ENCODE results near the gene CPEB2. TPM values are rescaled to one million over a fixed set of nuclear protein-coding genes. Genes with fewer than 3 reads are reported as not detected.

CPEB2 gene
- total and polyA plus RNA-seq, 3 donors from 2014 or later, result 76.6 to 95.6 (median 93.6) TPM

DNA sequence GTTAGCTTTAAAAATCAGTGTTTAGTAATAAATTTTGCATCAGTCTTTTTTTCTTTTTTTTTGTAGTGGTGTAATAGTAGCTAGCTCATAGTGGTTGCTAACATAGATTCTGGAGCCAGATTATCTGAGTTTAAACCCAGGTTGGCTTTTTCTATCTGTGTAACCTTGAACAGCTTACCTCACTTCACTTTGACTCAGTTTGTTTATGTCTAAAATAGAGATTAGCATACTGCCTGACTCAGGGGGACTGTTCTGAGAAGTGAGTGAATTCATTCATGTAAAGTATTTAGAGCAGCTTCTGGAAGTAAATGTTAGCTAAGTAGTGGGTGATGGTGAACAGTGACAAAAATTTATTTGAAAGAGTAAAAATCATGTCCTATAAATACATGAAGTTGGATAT is 32.9 kb downstream of the CPEB2 start:
- Histone ChIP-seq H3K4me1 (no peaks in the 10 kb centered on the region), H3K27ac (peak overlapping the region in 1 of 2 donors; percentile 38), H3K27me3 (no peaks in the 10 kb centered on the region), H3K36me3 (ENCODE audit: low read depth, missing control alignments) (no peaks in the 10 kb centered on the region), H3K9me3 (no peaks in the 10 kb centered on the region), H3K4me3 (no peak overlapping the region)
- DNase-seq, result no peak
- intact Hi-C loops (cut with DNase I; ENCODE audit: low total_unique reads), result no loop called here
- TF ChIP-seq POLR2A (IDR thresholded peaks at IDR 0.05), result no peak
- TF ChIP-seq, protein P1, sequence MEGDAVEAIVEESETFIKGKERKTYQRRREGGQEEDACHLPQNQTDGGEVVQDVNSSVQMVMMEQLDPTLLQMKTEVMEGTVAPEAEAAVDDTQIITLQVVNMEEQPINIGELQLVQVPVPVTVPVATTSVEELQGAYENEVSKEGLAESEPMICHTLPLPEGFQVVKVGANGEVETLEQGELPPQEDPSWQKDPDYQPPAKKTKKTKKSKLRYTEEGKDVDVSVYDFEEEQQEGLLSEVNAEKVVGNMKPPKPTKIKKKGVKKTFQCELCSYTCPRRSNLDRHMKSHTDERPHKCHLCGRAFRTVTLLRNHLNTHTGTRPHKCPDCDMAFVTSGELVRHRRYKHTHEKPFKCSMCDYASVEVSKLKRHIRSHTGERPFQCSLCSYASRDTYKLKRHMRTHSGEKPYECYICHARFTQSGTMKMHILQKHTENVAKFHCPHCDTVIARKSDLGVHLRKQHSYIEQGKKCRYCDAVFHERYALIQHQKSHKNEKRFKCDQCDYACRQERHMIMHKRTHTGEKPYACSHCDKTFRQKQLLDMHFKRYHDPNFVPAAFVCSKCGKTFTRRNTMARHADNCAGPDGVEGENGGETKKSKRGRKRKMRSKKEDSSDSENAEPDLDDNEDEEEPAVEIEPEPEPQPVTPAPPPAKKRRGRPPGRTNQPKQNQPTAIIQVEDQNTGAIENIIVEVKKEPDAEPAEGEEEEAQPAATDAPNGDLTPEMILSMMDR (IDR thresholded peaks at IDR 0.05), result no peak

- no peaks in the 10 kb centered on the region for H3K4me1 ChIP-seq
- no peaks in the 10 kb centered on the region for H3K36me3 ChIP-seq (ENCODE audit: low read depth, missing control alignments)
- H3K4me3 ChIP-seq, result no peak overlapping the region
- TF ChIP-seq, protein P1 (IDR thresholded peaks at IDR 0.05), result no peak
- TF ChIP-seq POLR2A (IDR thresholded peaks at IDR 0.05), result no peak
- no peaks in the 10 kb centered on the region for H3K9me3 ChIP-seq
- no peak for DNase-seq
- H3K27ac ChIP-seq, result peak overlapping the region in 1 of 2 donors; percentile 10
- intact Hi-C loops (cut with DNase I; ENCODE audit: low total_unique reads), result no loop called here
- H3K27me3 ChIP-seq, result no peaks in the 10 kb centered on the region
These were observed 35.8 kb downstream of the CPEB2 start for GRCh38 chr4:15037923-15038541.

- TF ChIP-seq, protein P1 (IDR thresholded peaks at IDR 0.05), result no peak
- TF ChIP-seq POLR2A (IDR thresholded peaks at IDR 0.05), result no peak
- Histone ChIP-seq H3K9me3 (no peaks in the 10 kb centered on the region), H3K4me1 (no peaks in the 10 kb centered on the region), H3K4me3 (no peak overlapping the region), H3K27me3 (no peaks in the 10 kb centered on the region), H3K36me3 (ENCODE audit: low read depth, missing control alignments) (no peaks in the 10 kb centered on the region), H3K27ac (no peak overlapping the region)
- no peak for DNase-seq
- intact Hi-C loops (cut with DNase I; ENCODE audit: low total_unique reads), result no loop called here
- WGBS, 2 donors, result 84 to 96% methylated on average over 3 of the region's 3 CpGs
These were observed 38.7 kb downstream of the CPEB2 start for GRCh38 chr4:15040916-15041463.

DNA sequence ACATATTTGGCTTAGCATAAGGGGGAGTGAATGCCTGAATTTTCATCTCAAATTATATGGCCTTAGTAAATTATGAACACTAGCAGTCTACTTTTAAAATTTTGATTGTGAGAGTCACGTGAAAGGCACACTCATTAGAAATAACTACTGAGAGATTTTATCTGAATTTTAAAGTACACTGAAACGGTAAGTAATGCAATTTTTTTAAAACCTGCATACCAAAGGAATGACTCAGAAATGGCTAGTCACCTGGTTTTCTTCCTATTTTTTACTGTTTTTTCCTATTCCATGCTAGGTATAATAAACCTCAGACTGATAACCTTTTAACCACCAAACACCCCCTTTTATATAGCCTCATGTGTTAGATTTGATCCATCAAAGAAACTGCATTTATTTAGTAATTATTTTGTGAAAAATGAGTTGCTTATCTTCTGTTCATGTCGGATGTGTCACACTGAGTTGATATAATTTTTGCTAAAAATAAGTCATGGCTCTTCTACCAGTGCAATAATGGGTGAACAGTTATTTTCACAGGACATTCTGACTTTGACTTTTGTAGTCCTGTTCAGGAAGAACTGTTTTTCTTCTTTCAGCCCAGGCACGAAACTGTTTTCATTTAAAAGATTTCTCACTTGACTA is 40.4 kb downstream of the CPEB2 start:
- intact Hi-C loops (cut with DNase I; ENCODE audit: low total_unique reads), result no loop called here
- Histone ChIP-seq H3K9me3 (no peaks in the 10 kb centered on the region), H3K36me3 (ENCODE audit: low read depth, missing control alignments) (no peaks in the 10 kb centered on the region), H3K27me3 (no peaks in the 10 kb centered on the region), H3K27ac (no peak overlapping the region), H3K4me3 (no peak overlapping the region), H3K4me1 (no peaks in the 10 kb centered on the region)
- 63 to 64% methylated on average over 4 of the region's 4 CpGs for WGBS, 2 donors
- no peak for DNase-seq
- TF ChIP-seq POLR2A (IDR thresholded peaks at IDR 0.05), result no peak
- TF ChIP-seq, protein P1 (IDR thresholded peaks at IDR 0.05), result no peak
